ENCODE measurements around the gene USP26. TPM values are rescaled to one million over a fixed set of nuclear protein-coding genes. Genes with fewer than 3 reads are reported as not detected.

The USP26 gene
- total RNA-seq, 2 experiments from 2014 or later, result not detected

- no peaks in the 10 kb centered on the region for H3K79me2 ChIP-seq (ENCODE audit: insufficient read depth, low read depth, low read length)
- intact Hi-C loops (cut with micrococcal nuclease; ENCODE audit: unreplicated experiment), result no loop called here
- H3K9me2 ChIP-seq (ENCODE audit: insufficient read depth, low read length), result no peaks in the 10 kb centered on the region
- POLR2A ChIA-PET, result no interaction called here
- CTCF ChIA-PET (ENCODE audit: unreplicated experiment), result no interaction called here
- no peak for TF ChIP-seq CTCF (conservative IDR thresholded peaks at IDR 0.05; ENCODE audit: low read length)
- H2AFZ ChIP-seq (ENCODE audit: low read length), result no peak overlapping the region
- no peaks in the 10 kb centered on the region for H3K4me1 ChIP-seq (ENCODE audit: insufficient read depth, low read length, poor library complexity, severe bottlenecking)
- BruUV-seq (replicated peaks), result no TSS peak
- DNase-seq (ENCODE audit: low spot score), result no peak
- no peak overlapping the region for H3K4me3 ChIP-seq (ENCODE audit: low read depth, low read length, poor library complexity, severe bottlenecking)
- H3K36me3 ChIP-seq (ENCODE audit: insufficient read depth, low read length), result no peaks in the 10 kb centered on the region
- no peak overlapping the region for H3K4me2 ChIP-seq (ENCODE audit: low read length)
- H3K27ac ChIP-seq (ENCODE audit: low read depth, low read length, poor library complexity, severe bottlenecking), result no peak overlapping the region
- H3K9me3 ChIP-seq (ENCODE audit: low read length), result no peaks in the 10 kb centered on the region
- no peaks in the 10 kb centered on the region for H4K20me1 ChIP-seq (ENCODE audit: insufficient read depth, low read length)
Measured at GRCh38 chrX:133053861-133054598, 42.9 kb downstream of the USP26 start.

GRCh38 chrX:133048751-133049150, 48.2 kb downstream of the USP26 start:
- no peak overlapping the region for H3K27ac ChIP-seq (ENCODE audit: low read depth, low read length, poor library complexity, severe bottlenecking)
- no TSS peak for BruUV-seq (replicated peaks)
- no peak overlapping the region for H3K4me3 ChIP-seq (ENCODE audit: low read depth, low read length, poor library complexity, severe bottlenecking)
- H3K4me1 ChIP-seq (ENCODE audit: insufficient read depth, low read length, poor library complexity, severe bottlenecking), result no peaks in the 10 kb centered on the region
- H3K9me2 ChIP-seq (ENCODE audit: insufficient read depth, low read length), result no peaks in the 10 kb centered on the region
- no peaks in the 10 kb centered on the region for H3K79me2 ChIP-seq (ENCODE audit: insufficient read depth, low read depth, low read length)
- POLR2A ChIA-PET, result no interaction called here
- intact Hi-C loops (cut with micrococcal nuclease; ENCODE audit: unreplicated experiment), result no loop called here
- H4K20me1 ChIP-seq (ENCODE audit: insufficient read depth, low read length), result no peaks in the 10 kb centered on the region
- no peak overlapping the region for H2AFZ ChIP-seq (ENCODE audit: low read length)
- no peaks in the 10 kb centered on the region for H3K9me3 ChIP-seq (ENCODE audit: low read length)
- CTCF ChIA-PET (ENCODE audit: unreplicated experiment), result no interaction called here
- no peak for DNase-seq (ENCODE audit: low spot score)
- H3K36me3 ChIP-seq (ENCODE audit: insufficient read depth, low read length), result no peaks in the 10 kb centered on the region
- H3K4me2 ChIP-seq (ENCODE audit: low read length), result no peak overlapping the region
- no peak for TF ChIP-seq EZH2phosphoT487 (IDR thresholded peaks at IDR 0.05; ENCODE audit: borderline replicate concordance, low read depth, low read length)
- no peak for TF ChIP-seq CTCF (conservative IDR thresholded peaks at IDR 0.05; ENCODE audit: low read length)

GRCh38 chrX:133046601-133047000, 50.3 kb downstream of the USP26 start:
- intact Hi-C loops (cut with micrococcal nuclease; ENCODE audit: unreplicated experiment), result no loop called here
- BruUV-seq (replicated peaks), result no TSS peak
- Histone ChIP-seq H3K4me3 (ENCODE audit: low read depth, low read length, poor library complexity, severe bottlenecking) (no peak overlapping the region), H3K79me2 (ENCODE audit: insufficient read depth, low read depth, low read length) (no peaks in the 10 kb centered on the region), H3K4me2 (ENCODE audit: low read length) (no peak overlapping the region), H3K9me2 (ENCODE audit: insufficient read depth, low read length) (no peaks in the 10 kb centered on the region), H3K9me3 (ENCODE audit: low read length) (no peaks in the 10 kb centered on the region), H3K4me1 (ENCODE audit: insufficient read depth, low read length, poor library complexity, severe bottlenecking) (no peaks in the 10 kb centered on the region), H4K20me1 (ENCODE audit: insufficient read depth, low read length) (no peaks in the 10 kb centered on the region), H3K27ac (ENCODE audit: low read depth, low read length, poor library complexity, severe bottlenecking) (no peak overlapping the region), H2AFZ (ENCODE audit: low read length) (no peak overlapping the region), H3K36me3 (ENCODE audit: insufficient read depth, low read length) (no peaks in the 10 kb centered on the region)
- no peak for TF ChIP-seq EZH2phosphoT487 (IDR thresholded peaks at IDR 0.05; ENCODE audit: borderline replicate concordance, low read depth, low read length)
- CTCF ChIA-PET (ENCODE audit: unreplicated experiment), result no interaction called here
- no peak for DNase-seq (ENCODE audit: low spot score)
- POLR2A ChIA-PET, result no interaction called here

All from OCI-LY7 (cell line).